ENCODE measurements around the gene ZBTB32.

ZBTB32 gene

DNA sequence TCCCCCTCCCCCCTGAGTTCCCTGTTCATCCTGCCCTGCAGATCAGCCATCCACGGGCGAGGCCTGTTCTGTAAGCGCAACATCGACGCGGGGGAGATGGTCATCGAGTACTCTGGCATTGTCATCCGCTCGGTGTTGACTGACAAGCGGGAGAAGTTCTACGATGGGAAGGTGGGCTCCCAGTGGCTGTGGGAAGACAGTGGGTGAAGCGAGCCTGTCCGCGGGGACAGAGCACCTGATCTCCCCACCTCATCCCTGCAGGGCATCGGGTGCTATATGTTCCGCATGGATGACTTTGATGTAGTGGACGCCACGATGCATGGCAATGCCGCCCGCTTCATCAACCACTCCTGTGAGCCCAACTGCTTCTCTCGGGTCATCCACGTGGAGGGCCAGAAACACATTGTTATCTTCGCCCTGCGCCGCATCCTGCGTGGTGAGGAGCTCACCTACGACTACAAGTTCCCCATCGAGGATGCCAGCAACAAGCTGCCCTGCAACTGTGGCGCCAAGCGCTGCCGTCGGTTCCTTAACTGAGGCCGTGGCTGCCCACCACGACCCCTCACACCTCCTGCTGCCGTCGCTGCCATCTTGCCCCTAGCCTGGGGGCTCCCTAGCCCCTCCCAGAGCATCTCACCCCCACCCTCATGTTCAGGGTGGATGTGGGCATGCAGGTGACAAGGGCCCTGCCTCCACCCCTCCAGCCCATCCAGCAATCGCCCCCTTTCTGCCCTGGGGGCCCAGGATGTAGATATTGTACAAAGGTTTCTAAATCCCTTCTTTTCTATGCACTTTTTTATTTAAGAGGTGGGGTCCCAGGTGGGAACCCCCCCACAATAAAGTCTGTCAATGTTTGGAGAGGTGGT lies 33.9 kb downstream of the ZBTB32 start:
- DNase-seq (ENCODE audit: low spot score) = no peak

DNA sequence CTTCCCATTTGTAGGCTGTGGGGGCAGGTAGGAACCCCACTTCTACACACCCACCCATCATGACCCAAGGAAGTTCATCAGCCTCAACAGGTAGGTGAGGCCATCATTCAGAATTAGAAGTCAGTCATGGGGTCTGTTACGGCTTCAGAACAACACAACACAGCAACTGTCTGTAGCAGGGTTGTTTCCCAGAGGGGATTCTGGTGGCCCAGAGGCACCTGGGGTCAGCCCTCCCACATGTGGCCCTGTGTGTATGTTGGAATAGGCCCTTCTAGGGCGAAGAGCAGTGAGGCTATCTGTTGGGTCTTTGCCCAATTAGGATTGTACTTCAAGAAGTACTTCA lies 34.5 kb downstream of the ZBTB32 start:
- DNase-seq (ENCODE audit: low spot score) = no peak

GRCh38 chr19:35739275-35740107 lies 35.1 kb downstream of the ZBTB32 start:
- DNase-seq (ENCODE audit: low spot score) = no peak

- DNase-seq (ENCODE audit: low spot score) = no peak
These were observed 35.7 kb downstream of the ZBTB32 start for GRCh38 chr19:35740108-35740422.

DNA sequence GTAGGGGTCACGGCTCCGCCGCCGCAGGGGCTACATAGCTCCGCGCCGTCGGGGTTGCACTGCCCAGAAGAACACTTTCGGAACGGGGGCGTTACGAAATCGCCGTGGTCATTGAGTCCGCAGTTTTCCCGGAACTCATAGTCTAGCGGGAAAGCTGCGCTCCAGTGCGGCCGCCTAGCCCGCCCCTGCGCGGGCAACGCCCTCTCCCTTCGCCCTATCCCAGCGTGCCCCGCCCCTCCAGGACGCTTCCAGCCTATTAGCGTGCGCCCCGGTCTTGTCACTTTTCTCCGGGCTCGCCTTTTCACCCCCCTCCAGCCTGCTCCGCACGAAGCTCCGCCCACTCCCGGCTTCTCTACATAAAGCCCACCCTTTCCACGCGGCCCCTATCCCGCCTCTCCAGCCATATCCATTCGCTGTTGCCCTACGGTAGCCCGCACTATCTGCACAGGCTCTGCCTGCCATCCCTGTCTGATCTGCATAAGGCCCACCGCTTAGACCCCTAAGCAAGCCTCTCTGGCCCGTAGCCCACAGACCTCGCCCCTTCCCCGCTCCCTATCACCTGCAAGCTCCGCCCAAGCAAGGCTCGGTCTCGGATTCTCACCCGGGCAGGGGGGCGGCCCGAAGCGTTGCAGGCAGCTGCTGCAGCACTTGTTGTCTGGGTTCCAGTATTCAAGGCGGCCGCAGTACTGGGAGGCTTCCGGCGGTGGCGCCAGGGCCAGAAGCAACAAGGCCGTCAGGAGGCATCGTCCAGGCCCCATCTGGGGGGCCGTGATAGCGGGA lies 36.3 kb downstream of the ZBTB32 start:
- DNase-seq (ENCODE audit: low spot score) = peak; percentile 96

- DNase-seq (ENCODE audit: low spot score) = no peak
These were observed 36.8 kb downstream of the ZBTB32 start for GRCh38 chr19:35741203-35741515.

DNA sequence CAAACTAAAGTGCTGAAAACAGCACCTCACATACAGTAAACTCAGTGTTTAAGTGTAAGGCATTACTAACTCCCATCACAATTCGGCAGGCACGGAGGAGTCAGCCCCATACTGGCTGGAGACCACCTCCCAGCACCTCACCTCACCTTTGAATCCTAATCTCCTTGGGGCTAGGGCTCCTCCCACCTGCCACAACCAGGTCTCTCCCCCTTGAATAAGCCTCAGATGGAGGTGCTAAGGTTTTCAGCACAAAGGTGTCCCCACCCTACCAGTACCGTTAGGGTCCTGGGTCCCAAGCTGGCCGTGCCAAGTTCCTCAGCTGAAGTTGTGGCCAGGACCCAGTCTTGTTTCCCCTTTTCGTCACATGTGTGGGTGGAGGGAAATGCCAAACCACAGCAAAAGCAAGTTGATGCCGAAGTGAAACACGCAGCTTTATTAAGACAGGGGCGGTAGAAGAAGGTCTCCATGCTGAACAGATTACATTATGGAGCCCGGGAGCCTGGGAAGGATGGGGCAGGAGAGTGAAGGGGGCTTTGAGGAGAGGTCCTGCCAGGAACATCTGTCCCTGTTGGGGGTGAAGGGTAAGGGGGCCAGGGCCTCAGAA lies 37.9 kb downstream of the ZBTB32 start, which contains the start of gene IGFLR1:
IGFLR1 (minus strand) TSS at position 332 of the 604 bp plus-strand sequence. CDS start 1,272 bp downstream, outside the sequence.
- DNase-seq (ENCODE audit: low spot score) = peak; percentile 79

GRCh38 chr19:35743640-35744429 lies 39.5 kb downstream of the ZBTB32 start:
- DNase-seq (ENCODE audit: low spot score) = no peak

DNA sequence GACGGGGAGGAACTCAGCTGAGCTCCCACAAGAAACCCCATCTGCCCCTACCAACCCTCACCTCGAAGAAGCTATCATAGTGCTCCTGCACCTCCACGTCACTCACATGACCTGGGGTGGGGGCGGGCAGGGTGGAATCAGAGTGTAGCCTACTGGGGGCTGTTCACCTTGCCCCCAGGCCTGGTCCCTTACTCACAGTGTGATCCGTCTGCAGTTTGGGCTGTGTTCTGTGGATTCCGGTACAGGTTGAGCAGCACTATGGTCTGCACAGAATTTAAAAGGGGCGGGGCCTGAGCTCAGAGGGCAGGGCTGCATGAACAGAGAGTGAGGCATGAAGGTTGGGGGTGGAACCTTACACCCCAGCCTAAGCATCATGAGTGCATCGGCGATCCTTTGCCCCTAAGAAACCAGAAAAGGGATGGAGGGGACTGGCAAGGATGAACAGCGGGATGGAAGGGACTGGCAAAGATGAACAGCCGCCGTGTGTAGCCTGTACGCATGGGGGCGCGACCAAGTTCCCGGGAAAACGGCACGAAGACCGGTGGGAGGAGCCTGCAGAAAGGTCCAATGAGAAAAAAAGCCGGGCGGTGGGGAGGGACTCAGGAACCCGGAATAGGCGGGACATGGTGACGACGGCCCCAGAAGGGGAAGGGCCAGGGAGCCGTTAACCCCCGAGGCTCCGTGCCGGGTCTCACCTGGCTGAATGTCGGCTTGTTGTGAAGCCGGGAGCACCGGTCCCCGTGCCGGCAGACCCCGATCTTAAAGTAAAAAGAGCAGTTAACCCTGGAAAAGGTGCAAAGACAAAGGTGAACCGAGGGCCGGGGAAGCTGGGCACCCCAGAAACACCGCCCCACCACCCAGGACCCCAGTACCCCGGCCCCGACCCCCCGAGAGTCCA lies 40.3 kb downstream of the ZBTB32 start:
- DNase-seq (ENCODE audit: low spot score) = peak; percentile 95

DNA sequence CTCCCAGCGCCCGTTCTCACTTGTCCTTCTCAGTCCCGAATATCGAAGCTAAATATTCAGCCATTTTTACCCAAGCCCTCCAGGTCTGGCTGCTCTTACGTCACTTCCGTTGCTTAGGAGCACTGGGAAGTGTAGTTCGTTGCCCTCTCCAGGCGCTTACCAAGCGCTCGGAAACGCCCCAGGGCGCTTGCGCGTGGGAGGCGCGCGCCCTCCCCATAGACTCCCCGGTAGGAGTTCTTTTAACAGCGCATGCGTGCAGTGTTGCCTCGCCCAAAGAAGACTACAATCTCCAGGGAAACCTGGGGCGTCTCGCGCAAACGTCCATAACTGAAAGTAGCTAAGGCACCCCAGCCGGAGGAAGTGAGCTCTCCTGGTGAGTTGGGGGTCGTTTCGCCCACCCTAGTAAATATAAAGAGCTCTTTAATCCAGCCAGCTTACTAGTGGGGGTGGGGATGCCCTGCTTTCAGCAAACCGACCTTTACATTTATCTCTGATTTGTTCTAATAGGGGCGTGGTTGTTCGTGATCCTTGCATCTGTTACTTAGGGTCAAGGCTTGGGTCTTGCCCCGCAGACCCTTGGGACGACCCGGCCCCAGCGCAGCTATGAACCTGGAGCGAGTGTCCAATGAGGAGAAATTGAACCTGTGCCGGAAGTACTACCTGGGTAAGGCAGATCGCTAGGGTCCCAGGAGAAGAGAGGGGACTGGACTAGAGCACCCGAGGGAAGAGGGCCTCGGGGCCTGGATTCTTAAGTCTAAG lies 41.1 kb downstream of the ZBTB32 start, which contains the start of the genes PSENEN and U2AF1L4:
PSENEN (plus strand) TSS at position 324 of the 759 bp plus-strand sequence; CDS start at position 604, 280 bp downstream.
U2AF1L4 (minus strand) TSS at position 91 of the 759 bp plus-strand sequence; CDS start at position 64, 27 bp downstream.
- peak; percentile 98 for DNase-seq (ENCODE audit: low spot score)

DNA sequence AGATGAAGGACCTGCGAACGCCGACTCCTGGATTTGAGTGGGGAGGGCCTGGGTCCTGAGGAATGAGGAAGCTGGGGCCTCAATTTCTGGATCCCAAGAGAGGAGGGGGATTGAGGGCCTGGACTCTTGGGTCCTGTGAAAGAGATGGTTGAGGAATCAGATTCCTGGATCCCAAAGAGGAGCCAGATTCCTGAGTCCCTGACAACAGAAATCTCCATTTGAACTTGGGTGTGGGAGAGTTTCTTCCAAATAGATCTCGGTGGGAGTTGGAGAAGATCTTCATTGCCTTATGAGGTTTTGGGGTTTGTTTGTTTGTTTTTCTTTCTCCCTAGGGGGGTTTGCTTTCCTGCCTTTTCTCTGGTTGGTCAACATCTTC lies 41.7 kb downstream of the ZBTB32 start:
- DNase-seq (ENCODE audit: low spot score) = no peak

- DNase-seq (ENCODE audit: low spot score) = no peak
These were observed 42.2 kb downstream of the ZBTB32 start for GRCh38 chr19:35746531-35746930.

DNA sequence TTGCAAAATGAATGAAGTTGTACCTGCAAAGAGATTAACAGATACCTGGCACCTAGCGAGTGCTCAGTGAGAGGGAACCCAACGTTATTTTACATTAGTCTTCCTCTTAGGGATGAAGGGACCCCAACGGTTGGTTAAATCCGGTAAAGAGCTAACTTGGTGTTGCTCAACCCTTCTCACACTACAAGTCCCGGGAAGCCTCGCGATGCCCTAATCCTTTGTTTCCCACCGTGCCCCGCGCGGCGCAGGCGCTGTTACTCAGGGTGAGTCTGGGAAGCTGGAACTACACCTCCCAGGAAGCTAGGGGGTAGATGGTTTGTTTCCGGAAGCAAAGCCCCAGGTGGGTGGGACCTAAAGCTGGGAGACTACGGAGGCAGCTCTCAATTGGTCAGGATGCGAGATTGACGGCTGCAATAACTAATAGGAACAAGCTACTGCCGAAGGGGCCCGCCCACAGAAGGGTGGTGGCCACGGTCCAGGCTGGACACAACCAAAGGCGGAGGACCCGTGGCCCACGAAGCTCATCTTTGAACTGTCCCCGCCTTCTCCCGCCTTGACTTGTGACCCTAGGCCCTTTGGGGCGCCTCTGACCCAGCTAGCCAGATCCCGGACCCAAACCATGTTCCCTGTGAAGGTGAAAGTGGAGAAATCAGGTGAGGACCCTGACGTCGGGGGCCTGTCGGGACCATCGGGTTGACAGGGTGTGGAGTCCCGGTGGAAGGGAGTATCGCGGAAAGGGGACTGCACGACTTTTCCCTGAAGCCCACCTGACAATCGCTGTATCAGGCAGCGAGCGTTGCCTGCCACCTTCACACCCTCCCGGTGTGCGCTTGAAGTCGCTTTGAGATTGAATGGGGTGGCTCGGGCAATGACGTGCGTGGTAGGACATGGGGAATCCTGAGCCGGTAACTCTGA lies 44.0 kb downstream of the ZBTB32 start, which contains the start of gene LIN37:
LIN37 (plus strand) TSS at position 471 of the 915 bp plus-strand sequence; CDS start at position 620, 149 bp downstream.
- DNase-seq (ENCODE audit: low spot score) = peak; percentile 100

GRCh38 chr19:35750167-35750566 lies 45.8 kb downstream of the ZBTB32 start:
- DNase-seq (ENCODE audit: low spot score) = no peak

DNA sequence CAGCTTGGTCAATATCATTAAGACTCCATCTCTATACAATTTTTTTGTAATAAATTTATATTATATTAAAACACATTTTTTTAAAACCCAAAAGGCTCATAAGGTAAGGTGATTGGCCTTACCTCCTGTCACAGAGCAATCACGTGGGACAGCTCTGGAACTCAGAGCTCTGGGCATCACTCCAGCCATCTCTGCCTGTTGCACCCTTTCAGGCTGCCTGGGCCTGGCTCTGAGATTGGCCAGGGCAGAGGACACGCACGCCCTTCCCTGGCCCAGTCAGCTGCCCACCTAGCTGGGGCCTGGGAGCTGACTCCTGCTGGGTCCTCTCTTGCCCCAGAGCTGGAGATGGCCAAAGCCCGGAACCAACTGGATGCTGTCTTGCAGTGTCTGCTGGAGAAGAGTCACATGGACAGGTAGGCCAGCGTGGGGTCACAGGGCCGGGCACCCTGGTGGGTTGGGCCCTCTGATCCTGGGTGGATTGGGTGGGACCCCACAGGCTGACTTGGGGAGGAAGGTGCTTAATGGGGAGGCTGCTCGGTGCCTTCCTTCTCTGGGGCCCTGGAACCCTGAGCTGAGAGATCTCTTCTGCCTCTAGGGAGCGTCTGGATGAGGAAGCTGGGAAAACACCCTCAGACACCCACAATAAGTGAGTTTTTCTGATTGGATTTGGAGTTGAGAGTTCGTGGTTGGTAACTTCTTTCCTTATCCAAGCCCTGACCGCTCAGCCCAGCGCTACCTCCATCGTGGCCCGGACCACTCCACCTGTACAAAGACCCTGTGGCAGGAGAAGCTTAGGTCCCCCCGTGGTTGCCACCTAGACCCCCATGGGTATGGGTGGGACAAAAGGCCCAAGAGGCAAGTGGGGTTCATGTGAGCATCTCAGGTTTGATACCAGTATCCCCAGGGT lies 47.7 kb downstream of the ZBTB32 start:
- DNase-seq (ENCODE audit: low spot score) = no peak

DNA sequence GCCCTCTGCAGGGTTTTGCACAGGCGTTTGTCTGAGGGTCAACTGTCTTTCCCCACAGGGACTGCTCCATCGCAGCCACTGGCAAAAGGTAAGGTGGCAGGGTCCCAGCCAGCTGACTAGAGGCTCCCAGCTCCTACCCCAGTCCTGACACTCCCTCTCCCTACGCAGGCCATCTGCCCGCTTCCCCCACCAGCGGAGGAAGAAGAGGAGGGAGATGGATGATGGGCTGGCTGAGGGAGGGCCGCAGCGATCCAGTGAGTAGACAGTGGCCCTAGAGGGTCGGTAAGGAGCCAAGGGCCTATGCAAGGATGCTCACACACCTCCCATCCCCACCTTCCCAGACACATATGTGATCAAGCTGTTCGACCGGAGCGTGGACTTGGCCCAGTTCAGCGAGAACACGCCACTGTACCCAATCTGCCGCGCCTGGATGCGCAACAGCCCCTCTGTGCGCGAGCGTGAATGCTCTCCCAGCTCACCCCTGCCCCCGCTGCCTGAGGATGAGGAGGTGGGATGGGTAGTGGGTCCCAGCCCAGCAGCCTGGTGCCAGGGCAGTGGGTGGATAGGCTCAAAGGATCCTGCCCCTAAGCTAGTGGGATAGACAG lies 48.5 kb downstream of the ZBTB32 start:
- DNase-seq (ENCODE audit: low spot score) = no peak

All from activated CD4-positive, alpha-beta T cell treated with anti-CD3 and anti-CD28 coated beads, Interleukin-2, Interleukin-4, amounts not matched to agents 100 ng/mL and 50 ng/mL, durations not matched to agents 16 hours and 8 hours (primary cell).